GM12891 (cell line): ENCODE measurements around the gene LNX1.

Experiments
- POLR2A ChIP-seq: IDR thresholded peaks from 2 replicates; pipeline ENCODE4 v1.6.1; 2011; ENCODE audit warnings: low read depth, low read length, control low read depth
- POLR2AphosphoS5 ChIP-seq: IDR thresholded peaks from 2 replicates; pipeline ENCODE4 v1.6.1; 2011; ENCODE audit warnings: low read depth, low read length, control low read depth
- SPI1 ChIP-seq: IDR thresholded peaks from 2 replicates; pipeline ENCODE4 v1.6.1; 2011; ENCODE audit warnings: low read depth, low read length, control low read depth
- TAF1 ChIP-seq: IDR thresholded peaks from 2 replicates; pipeline ENCODE4 v1.6.1; 2011; ENCODE audit warnings: low read depth, low read length, control low read depth

DNA sequence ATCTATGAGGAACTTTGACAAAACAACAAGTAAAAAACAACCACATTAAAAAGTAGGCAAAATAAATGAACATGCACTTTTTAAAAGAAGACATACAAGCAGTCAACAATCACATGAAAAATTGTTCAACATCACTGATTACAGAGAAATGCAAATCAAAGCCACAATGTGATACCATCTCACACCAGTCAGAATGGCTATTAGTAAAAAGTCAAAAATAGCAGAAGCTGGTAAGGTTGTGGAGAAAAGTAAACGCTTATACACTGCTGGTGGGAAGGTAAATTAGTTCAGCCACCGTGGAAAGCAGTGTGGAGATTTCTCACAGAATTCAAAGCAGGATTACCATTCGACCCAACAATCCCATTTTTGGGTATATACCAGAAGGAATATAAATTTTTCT lies 17.0 kb upstream of the LNX1 start:
- TF ChIP-seq TAF1 = no peak
- no peak for TF ChIP-seq SPI1
- no peak for TF ChIP-seq POLR2AphosphoS5
- TF ChIP-seq POLR2A = no peak
